HepG2 (cell line): ENCODE results near the gene ISOC2. TPM values are rescaled to one million over a fixed set of nuclear protein-coding genes. Genes with fewer than 3 reads are reported as not detected.

Experiments used
- GABPB1 ChIP-seq: IDR thresholded peaks from 2 replicates; pipeline ENCODE4 v1.6.1; 2016; ENCODE audit warnings: mild to moderate bottlenecking, missing genetic modification reagents, moderate library complexity, missing compliant biosample characterization
- HMGA1 ChIP-seq: sonication (generic); formaldehyde crosslinking; conservative IDR thresholded peaks from 2 replicates; pipeline ENCODE4 v1.4.0; 2020; ENCODE audit warnings: missing genetic modification reagents
- KIAA2018 ChIP-seq: sonication (generic); formaldehyde crosslinking; IDR thresholded peaks from 2 replicates; pipeline ENCODE4 v1.5.0; 2020; ENCODE audit warnings: mild to moderate bottlenecking, missing genetic modification reagents, borderline replicate concordance
- MXD4 ChIP-seq: IDR thresholded peaks from 2 replicates; pipeline ENCODE4 v1.6.1; 2016; ENCODE audit warnings: mild to moderate bottlenecking, missing biosample characterization, missing genetic modification reagents
- PRMT3 ChIP-seq: sonication (generic); formaldehyde crosslinking; IDR thresholded peaks from 2 replicates; pipeline ENCODE4 v1.8.1; 2022; ENCODE audit warnings: low read depth, mild to moderate bottlenecking, moderate library complexity, missing genetic modification reagents, borderline replicate concordance
- SPEN ChIP-seq: sonication (generic); formaldehyde crosslinking; IDR thresholded peaks from 2 replicates; pipeline ENCODE4 v1.5.1; 2020; ENCODE audit warnings: low read depth, mild to moderate bottlenecking, missing genetic modification reagents
- ZBTB40 ChIP-seq, 2 experiments: fragments of 450-650 bp in 1 of 2; sonication (generic) in 1 of 2; formaldehyde crosslinking in 1 of 2; IDR thresholded peaks; 2 replicates each; pipeline versions ENCODE4 v1.6.1 to v1.8.0; 2016 to 2022; ENCODE audit warnings: antibody characterized with exemption in 1 of 2, mild to moderate bottlenecking in 1 of 2, missing genetic modification reagents in 1 of 2
- ZNF101 ChIP-seq: sonication (generic); formaldehyde crosslinking; IDR thresholded peaks from 2 replicates; pipeline ENCODE4 v1.4.0; 2020; ENCODE audit warnings: mild to moderate bottlenecking, low read depth, missing genetic modification reagents, borderline replicate concordance
- ZNF343 ChIP-seq: sonication (generic); formaldehyde crosslinking; IDR thresholded peaks from 2 replicates; pipeline ENCODE4 v1.4.0; 2020; ENCODE audit warnings: mild to moderate bottlenecking, missing genetic modification reagents
- ZNF883 ChIP-seq: sonication (generic); formaldehyde crosslinking; IDR thresholded peaks from 2 replicates; pipeline ENCODE4 v1.5.1; 2020; ENCODE audit warnings: mild to moderate bottlenecking, missing genetic modification reagents; ENCODE audit errors: not compliant biosample characterization
- ZNF891 ChIP-seq: sonication (generic); formaldehyde crosslinking; IDR thresholded peaks from 2 replicates; pipeline ENCODE4 v1.5.0; 2020; ENCODE audit warnings: mild to moderate bottlenecking, missing genetic modification reagents
- polyA plus RNA-seq, 8 experiments: library from polyadenylated mRNA; depleted of rRNA in 3 of 8; stranded (reverse) in 7 of 8; unstranded in 1 of 8; fragments of >200 nt; fragmentation: Illumina TruSeq in 4 of 8; extraction: Trizol in 4 of 8; gene quantifications; 2 replicates each; pipeline versions ENCODE4 v1.2.1 to v1.2.3, GENCODE V29; 2011 to 2016; ENCODE audit warnings: low read depth in 4 of 8, missing spikeins in 1 of 8, mixed read lengths in 1 of 8; ENCODE audit not compliant: insufficient read depth in 1 of 8
- total RNA-seq, 5 experiments: library from RNA; depleted of rRNA; stranded (reverse); fragments of >200 nt; fragmentation: Illumina TruSeq; extraction: Trizol; gene quantifications; 2 replicates each; pipeline ENCODE4 v1.2.3, GENCODE V29; 2016; ENCODE audit warnings: low read depth in 1 of 5

Gene ISOC2
- total and polyA plus RNA-seq, 2 of the 13 experiments (the other 11 are each of a cell fraction or from before 2014, with no cell fraction given): 76.8 to 105 TPM

DNA sequence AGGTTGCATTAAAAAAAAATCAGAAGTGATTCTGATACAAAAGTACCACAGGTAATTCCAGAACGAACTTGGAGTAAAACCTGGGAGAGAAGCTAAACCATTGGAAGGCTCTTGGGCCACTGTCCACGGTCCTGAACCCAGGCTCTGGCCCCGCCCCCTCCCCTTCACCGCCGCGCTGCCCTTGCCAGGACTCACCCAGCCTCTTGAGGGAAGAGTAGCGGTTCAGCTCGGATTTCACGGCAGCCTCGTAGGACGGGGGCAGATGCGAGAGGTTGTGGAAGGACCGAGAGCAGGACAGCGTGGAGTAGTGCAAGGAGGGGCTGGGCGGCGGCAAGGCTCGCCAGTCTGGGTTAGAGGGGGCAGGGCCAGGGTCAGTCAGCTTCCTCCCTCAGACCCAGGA is 24.0 kb downstream of the ISOC2 start (continued):
- TF ChIP-seq ZBTB40 (IDR thresholded peaks at IDR 0.05): no peak
- TF ChIP-seq ZBTB40 (CRISPR knock-in tag; IDR thresholded peaks at IDR 0.05): peak; percentile 32; the same call in 1 of the 2 replicates
- no peak for TF ChIP-seq ZNF101 (CRISPR knock-in tag)
- TF ChIP-seq MXD4 (CRISPR knock-in tag): peak; percentile 55; the same call in 1 of the 2 replicates
- peak; percentile 67; the same call in 1 of the 2 replicates for TF ChIP-seq PRMT3 (CRISPR knock-in tag)
- no peak for TF ChIP-seq KIAA2018 (CRISPR knock-in tag)
- 0 out of 2 replicates have a peak, but pooled peaks have one; percentile 55 for TF ChIP-seq ZNF891 (CRISPR knock-in tag)
- TF ChIP-seq ZNF883 (CRISPR knock-in tag): peak; percentile 60
- TF ChIP-seq SPEN (CRISPR knock-in tag): 0 out of 2 replicates have a peak, but pooled peaks have one; percentile 25
- no peak for TF ChIP-seq HMGA1 (CRISPR knock-in tag)
- no peak for TF ChIP-seq ZNF343 (CRISPR knock-in tag)
- peak; percentile 32; the same call in 1 of the 2 replicates for TF ChIP-seq GABPB1 (CRISPR knock-in tag)
